Measurements from ENCODE around the gene SCN3B. TPM values are rescaled to one million over a fixed set of nuclear protein-coding genes. Genes with fewer than 3 reads are reported as not detected.

SCN3B gene
- 1 to 10 TPM in 1 of 4 donors, under 1 TPM in 3; 0.20 to 1.1 (median 0.58) TPM for total RNA-seq

- Histone ChIP-seq H3K27ac (peak within 1 kb of the TSS in 3 of 4 donors; percentile 1 to 33 (median 26)), H3K36me3 (no peaks in the 10 kb centered on the region), H3K4me1 (peaks cover 0 to 19% (median 15%) of the 10 kb centered on the region in 4 donors), H3K27me3 (peaks cover 49% of the 10 kb centered on the region), H3K9me3 (no peaks in the 10 kb centered on the region), H3K4me3 (peak within 1 kb of the TSS; percentile 17 to 54 (median 38))
- in situ Hi-C loops (cut with MboI; ENCODE audit: low pct_ligation_motif_present in 1 of 4, low pct_unique_long_range_greater_than_20kb in 1 of 4, low sequenced_read_pairs in 3 of 4) = no loop called here
- intact Hi-C loops (cut with DNase I; ENCODE audit: low total_unique reads) = loop anchor here (1.0 kb wide), 1 partner anchor 37 kb away; no protein-coding TSS in a partner anchor
- 9% methylated on average over 20 of the region's 44 CpGs; no CpG with 5 or more reads in 1 of the 2 donors for WGBS, 2 donors (ENCODE audit: low coverage in 1 of 2)
- TF ChIP-seq POLR2AphosphoS5 (IDR thresholded peaks at IDR 0.05) = peak in 1 of 3 donors; percentile 37
- TF ChIP-seq CTCF (IDR thresholded peaks at IDR 0.05) = no peak
- DNase-seq = peak; percentile 57
These were observed at the start of gene SCN3B for GRCh38 chr11:123654566-123655081. Gene SCN3B, minus strand, starts transcription at chr11:123654624. Its CDS starts 823 bp downstream, at chr11:123653801.

- intact Hi-C loops (cut with DNase I; ENCODE audit: low total_unique reads) = no loop called here
These were observed 48.3 kb upstream of the SCN3B start for GRCh38 chr11:123702696-123703095.

GRCh38 chr11:123702139-123702538 lies 47.7 kb upstream of the SCN3B start:
- intact Hi-C loops (cut with DNase I; ENCODE audit: low total_unique reads) = no loop called here
- H3K27ac ChIP-seq = no peak overlapping the region

More at GRCh38 chr11:123702696-123703095, 48.3 kb upstream of the SCN3B start:
- no peak overlapping the region for H3K27ac ChIP-seq
- in situ Hi-C loops (cut with MboI; ENCODE audit: low pct_ligation_motif_present in 1 of 4, low pct_unique_long_range_greater_than_20kb in 1 of 4, low sequenced_read_pairs in 3 of 4) = loop anchor here in 1 of 4 donors (10.0 kb wide), 1 partner anchor 128 kb away; no protein-coding TSS in a partner anchor
- H3K9me3 ChIP-seq = no peaks in the 10 kb centered on the region
- H3K4me3 ChIP-seq = no peak overlapping the region
- no peaks in the 10 kb centered on the region for H3K4me1 ChIP-seq
- 65 to 72% methylated on average over 2 of the region's 2 CpGs for WGBS, 2 donors (ENCODE audit: low coverage in 1 of 2)
- H3K36me3 ChIP-seq = no peaks in the 10 kb centered on the region
- no peak for DNase-seq
- H3K27me3 ChIP-seq = peaks cover 4% of the 10 kb centered on the region
- TF ChIP-seq POLR2AphosphoS5 (IDR thresholded peaks at IDR 0.05) (no peak), POLR2A (IDR thresholded peaks at IDR 0.05) (no peak), CTCF (IDR thresholded peaks at IDR 0.05) (no peak), EP300 (IDR thresholded peaks at IDR 0.05; ENCODE audit: low read depth) (no peak)

GRCh38 chr11:123700772-123701171 lies 46.3 kb upstream of the SCN3B start:
- peak; percentile 10 for DNase-seq
- intact Hi-C loops (cut with DNase I; ENCODE audit: low total_unique reads) = no loop called here

More at GRCh38 chr11:123702139-123702538, 47.7 kb upstream of the SCN3B start:
- TF ChIP-seq CTCF (IDR thresholded peaks at IDR 0.05) = no peak
- TF ChIP-seq EP300 (IDR thresholded peaks at IDR 0.05; ENCODE audit: low read depth) = no peak
- no peak for TF ChIP-seq POLR2A (IDR thresholded peaks at IDR 0.05)
- TF ChIP-seq POLR2AphosphoS5 (IDR thresholded peaks at IDR 0.05) = no peak
- Histone ChIP-seq H3K27me3 (peaks cover 7% of the 10 kb centered on the region), H3K9me3 (no peaks in the 10 kb centered on the region), H3K4me1 (no peaks in the 10 kb centered on the region), H3K36me3 (no peaks in the 10 kb centered on the region), H3K4me3 (no peak overlapping the region)
- no peak for DNase-seq
- 51 to 60% methylated on average over 2 to 9 of the region's 9 CpGs for WGBS, 2 donors (ENCODE audit: low coverage in 1 of 2)
- in situ Hi-C loops (cut with MboI; ENCODE audit: low pct_ligation_motif_present in 1 of 4, low pct_unique_long_range_greater_than_20kb in 1 of 4, low sequenced_read_pairs in 3 of 4) = loop anchor here in 1 of 4 donors (10.0 kb wide), 1 partner anchor 127 kb away; no protein-coding TSS in a partner anchor

More at GRCh38 chr11:123700772-123701171, 46.3 kb upstream of the SCN3B start:
- in situ Hi-C loops (cut with MboI; ENCODE audit: low pct_ligation_motif_present in 1 of 4, low pct_unique_long_range_greater_than_20kb in 1 of 4, low sequenced_read_pairs in 3 of 4) = loop anchor here in 1 of 4 donors (10.0 kb wide), 1 partner anchor 126 kb away; no protein-coding TSS in a partner anchor
- Histone ChIP-seq H3K27ac (no peak overlapping the region), H3K4me3 (no peak overlapping the region), H3K9me3 (no peaks in the 10 kb centered on the region), H3K4me1 (no peaks in the 10 kb centered on the region), H3K27me3 (peaks cover 7% of the 10 kb centered on the region), H3K36me3 (no peaks in the 10 kb centered on the region)
- WGBS, 2 donors (ENCODE audit: low coverage in 1 of 2) = 49 to 63% methylated on average over 2 to 3 of the region's 3 CpGs
- TF ChIP-seq EP300 (IDR thresholded peaks at IDR 0.05; ENCODE audit: low read depth) = no peak
- no peak for TF ChIP-seq CTCF (IDR thresholded peaks at IDR 0.05)
- no peak for TF ChIP-seq POLR2AphosphoS5 (IDR thresholded peaks at IDR 0.05)
- TF ChIP-seq POLR2A (IDR thresholded peaks at IDR 0.05) = no peak
